Activated B cell treated with CpG ODN at 0.5 μM for 24 hours (primary cell): ENCODE results near the gene ADGRB2. TPM values are rescaled to one million over a fixed set of nuclear protein-coding genes. Genes with fewer than 3 reads are reported as not detected.

Source experiments
- ATAC-seq: fragments of 200-7000 bp; cut with Tn5 transposase; one replicate; pipeline ENCODE4 v1.10.0; 2021; ENCODE audit warnings: low read depth, mild to moderate bottlenecking, moderate library complexity
- CTCF ChIA-PET: fragments of 350-600 bp; sonication (Branson Sonifier 250); formaldehyde crosslinking; loops from one replicate; lab custom pipeline; 2021; ENCODE audit warnings: antibody characterized with exemption; lab: Charles Lee
- POLR2A ChIA-PET: fragments of 350-600 bp; sonication (Branson Sonifier 250); formaldehyde crosslinking; loops from one replicate; lab custom pipeline; 2021; ENCODE audit warnings: antibody characterized with exemption; lab: Charles Lee
- DNase-seq: peaks from one replicate; pipeline ENCODE4 v3.0.0; 2022
- H3K27ac Mint-ChIP-seq: one replicate; pipeline ENCODE4 v1.8.0; 2020; ENCODE audit warnings: mixed read lengths
- H3K27me3 Mint-ChIP-seq: one replicate; pipeline ENCODE4 v1.8.0; 2021; ENCODE audit warnings: mixed read lengths
- H3K36me3 Mint-ChIP-seq: one replicate; pipeline ENCODE4 v1.8.0; 2021; ENCODE audit warnings: low read depth, mixed read lengths
- H3K4me1 Mint-ChIP-seq: one replicate; pipeline ENCODE4 v1.8.0; 2021; ENCODE audit warnings: mixed read lengths
- H3K4me3 Mint-ChIP-seq: one replicate; pipeline ENCODE4 v1.8.0; 2020; ENCODE audit warnings: mild to moderate bottlenecking, mixed read lengths
- H3K9me3 Mint-ChIP-seq: one replicate; pipeline ENCODE4 v1.8.0; 2020; ENCODE audit warnings: mixed read lengths
- intact Hi-C: fragments of 100-400 bp; cut with micrococcal nuclease; formaldehyde crosslinking; loops from one replicate; pipeline ENCODE4 v1.15.1; 2024
- total RNA-seq: library from RNA; stranded (reverse); gene quantifications from 2 replicates; pipeline ENCODE4 v1.2.3, GENCODE V29; 2022
- TF ChIP-seq, protein P1 (sequence below): fragments of 200-600 bp; IDR thresholded peaks from one replicate; pipeline ENCODE4 v1.8.0; 2022; ENCODE audit warnings: antibody characterized with exemption, mild to moderate bottlenecking

The ADGRB2 gene
- total RNA-seq, 1 donor from 2014 or later: 6.3 TPM

- Mint-ChIP-seq H3K4me1 (peaks cover 26% of the 10 kb centered on the region), H3K27me3 (peaks cover 22% of the 10 kb centered on the region), H3K9me3 (no peaks in the 10 kb centered on the region), H3K27ac (no peak overlapping the region), H3K36me3 (no peaks in the 10 kb centered on the region), H3K4me3 (no peak overlapping the region)
- DNase-seq (no peak), ATAC-seq (no peak)
- intact Hi-C loops: no loop called here
- TF ChIP-seq, protein P1, sequence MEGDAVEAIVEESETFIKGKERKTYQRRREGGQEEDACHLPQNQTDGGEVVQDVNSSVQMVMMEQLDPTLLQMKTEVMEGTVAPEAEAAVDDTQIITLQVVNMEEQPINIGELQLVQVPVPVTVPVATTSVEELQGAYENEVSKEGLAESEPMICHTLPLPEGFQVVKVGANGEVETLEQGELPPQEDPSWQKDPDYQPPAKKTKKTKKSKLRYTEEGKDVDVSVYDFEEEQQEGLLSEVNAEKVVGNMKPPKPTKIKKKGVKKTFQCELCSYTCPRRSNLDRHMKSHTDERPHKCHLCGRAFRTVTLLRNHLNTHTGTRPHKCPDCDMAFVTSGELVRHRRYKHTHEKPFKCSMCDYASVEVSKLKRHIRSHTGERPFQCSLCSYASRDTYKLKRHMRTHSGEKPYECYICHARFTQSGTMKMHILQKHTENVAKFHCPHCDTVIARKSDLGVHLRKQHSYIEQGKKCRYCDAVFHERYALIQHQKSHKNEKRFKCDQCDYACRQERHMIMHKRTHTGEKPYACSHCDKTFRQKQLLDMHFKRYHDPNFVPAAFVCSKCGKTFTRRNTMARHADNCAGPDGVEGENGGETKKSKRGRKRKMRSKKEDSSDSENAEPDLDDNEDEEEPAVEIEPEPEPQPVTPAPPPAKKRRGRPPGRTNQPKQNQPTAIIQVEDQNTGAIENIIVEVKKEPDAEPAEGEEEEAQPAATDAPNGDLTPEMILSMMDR: no peak
- CTCF ChIA-PET: no interaction called here
- POLR2A ChIA-PET: interaction anchor here (0.8 kb wide), 1 partner anchor 16 kb away, joined by 3 read pairs; no protein-coding TSS in a partner anchor
Measured at GRCh38 chr1:31700468-31701090, 63.6 kb downstream of the ADGRB2 start.

DNA sequence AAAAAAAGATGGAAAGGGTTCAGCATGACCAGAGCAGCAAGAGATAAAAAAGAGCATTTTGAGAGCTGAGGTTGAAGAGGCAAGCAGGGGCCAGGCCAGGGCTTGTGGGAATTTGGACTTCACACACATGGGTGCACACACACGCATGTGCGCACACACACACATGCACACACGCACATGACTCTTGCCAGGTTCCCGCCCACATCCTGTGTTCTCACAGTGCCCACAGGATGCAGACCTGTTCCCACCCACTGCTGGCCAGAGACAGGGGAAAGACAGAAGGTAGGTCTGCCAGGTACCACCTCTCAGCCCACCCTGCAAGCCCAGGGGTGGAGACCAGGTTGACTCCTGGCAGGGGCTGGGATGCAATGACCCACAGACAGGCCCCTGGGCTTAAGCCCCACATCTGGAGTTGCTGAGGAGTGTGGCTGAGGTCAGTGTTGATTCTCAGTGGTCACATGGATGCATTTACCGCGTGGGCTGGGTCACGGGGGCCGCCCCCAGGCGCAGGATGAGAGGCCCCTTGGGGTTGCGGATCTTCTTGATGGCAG is 64.7 kb downstream of the ADGRB2 start:
- TF ChIP-seq, protein P1: no peak
- ATAC-seq (peak; percentile 58), DNase-seq (no peak)
- H3K36me3 Mint-ChIP-seq: no peaks in the 10 kb centered on the region
- ChIA-PET POLR2A (no interaction called here), CTCF (no interaction called here)
- H3K4me1 Mint-ChIP-seq: peaks cover 15% of the 10 kb centered on the region
- H3K9me3 Mint-ChIP-seq: no peaks in the 10 kb centered on the region
- no peak overlapping the region for H3K27ac Mint-ChIP-seq
- H3K4me3 Mint-ChIP-seq: no peak overlapping the region
- peaks cover 14% of the 10 kb centered on the region for H3K27me3 Mint-ChIP-seq
- intact Hi-C loops: no loop called here

GRCh38 chr1:31697369-31697984 is 66.7 kb downstream of the ADGRB2 start:
- DNase-seq: no peak
- Mint-ChIP-seq H3K27ac (no peak overlapping the region), H3K4me1 (peaks cover 11% of the 10 kb centered on the region), H3K27me3 (peaks cover 7% of the 10 kb centered on the region), H3K36me3 (no peaks in the 10 kb centered on the region), H3K4me3 (no peak overlapping the region), H3K9me3 (no peaks in the 10 kb centered on the region)
- intact Hi-C loops: no loop called here
- TF ChIP-seq, protein P1: no peak
- POLR2A ChIA-PET: no interaction called here
- CTCF ChIA-PET: no interaction called here
- no peak for ATAC-seq

GRCh38 chr1:31696242-31696641 is 67.9 kb downstream of the ADGRB2 start:
- H3K27me3 Mint-ChIP-seq: peaks cover 2% of the 10 kb centered on the region
- H3K36me3 Mint-ChIP-seq: no peaks in the 10 kb centered on the region
- intact Hi-C loops: no loop called here
- no peak overlapping the region for H3K4me3 Mint-ChIP-seq
- ATAC-seq (no peak), DNase-seq (no peak)
- CTCF ChIA-PET: no interaction called here
- H3K4me1 Mint-ChIP-seq: peaks cover 11% of the 10 kb centered on the region
- POLR2A ChIA-PET: no interaction called here
- H3K27ac Mint-ChIP-seq: no peak overlapping the region
- TF ChIP-seq, protein P1: no peak
- no peaks in the 10 kb centered on the region for H3K9me3 Mint-ChIP-seq

DNA sequence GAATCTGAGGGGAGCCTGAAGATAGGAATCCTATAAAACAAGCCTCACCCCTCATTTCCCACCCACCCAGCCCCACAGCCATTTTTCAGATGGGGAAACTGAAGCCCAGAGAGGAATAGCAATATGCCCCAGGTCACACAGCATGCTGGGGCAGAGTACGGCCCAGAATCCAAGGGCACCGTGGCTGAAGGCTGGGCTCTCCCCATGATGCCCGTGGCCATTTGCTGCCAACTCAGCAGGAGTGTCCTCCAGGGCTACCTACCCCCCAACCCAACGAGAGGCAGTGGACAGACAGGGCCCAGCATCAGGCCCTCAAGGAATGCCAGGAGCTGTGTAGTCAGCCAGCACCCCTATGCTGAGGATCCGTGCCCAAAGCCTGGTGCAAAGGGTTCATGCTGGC is 68.8 kb downstream of the ADGRB2 start:
- Mint-ChIP-seq H3K4me1 (peaks cover 11% of the 10 kb centered on the region), H3K27me3 (peaks cover 2% of the 10 kb centered on the region), H3K27ac (no peak overlapping the region), H3K9me3 (no peaks in the 10 kb centered on the region), H3K36me3 (no peaks in the 10 kb centered on the region), H3K4me3 (no peak overlapping the region)
- POLR2A ChIA-PET: no interaction called here
- no peak for ATAC-seq
- no peak for DNase-seq
- TF ChIP-seq, protein P1: no peak
- intact Hi-C loops: no loop called here
- CTCF ChIA-PET: no interaction called here
